Suprapubic skin (tissue), 4 donors: ENCODE data around the gene NCAM2. TPM values are rescaled to one million over a fixed set of nuclear protein-coding genes. Genes with fewer than 3 reads are reported as not detected.

Experiments
- DNase-seq, 2 donors: peaks; one replicate each; pipeline ENCODE4 v3.0.0-alpha.2; 2019; ENCODE audit warnings: low spot score in 2 of 2
- H3K27ac ChIP-seq: fragments of 200-600 bp; sonication (generic); one replicate; pipeline ENCODE4 v1.5.1; 2019
- H3K27me3 ChIP-seq: fragments of 200-600 bp; sonication (generic); one replicate; pipeline ENCODE4 v1.5.1; 2019
- H3K36me3 ChIP-seq: fragments of 200-600 bp; sonication (generic); one replicate; pipeline ENCODE4 v1.5.1; 2019
- H3K4me1 ChIP-seq: fragments of 200-600 bp; sonication (generic); one replicate; pipeline ENCODE4 v1.5.1; 2019
- H3K4me3 ChIP-seq: fragments of 200-600 bp; sonication (generic); one replicate; pipeline ENCODE4 v1.5.1; 2019; ENCODE audit warnings: mild to moderate bottlenecking
- H3K9me3 ChIP-seq: fragments of 200-600 bp; sonication (generic); one replicate; pipeline ENCODE4 v1.5.1; 2019
- CTCF ChIP-seq, 2 donors: fragments of 200-600 bp in 1 of 2; fragments of 450-650 bp in 1 of 2; sonication (generic) in 1 of 2; IDR thresholded peaks; one replicate each; pipeline ENCODE4 v1.5.1; 2016 to 2019; ENCODE audit warnings: antibody characterized with exemption in 2 of 2, mild to moderate bottlenecking in 1 of 2, moderate library complexity in 1 of 2
- EP300 ChIP-seq: sonication (generic); formaldehyde crosslinking; IDR thresholded peaks from one replicate; pipeline ENCODE4 v1.6.1; 2017; ENCODE audit warnings: antibody characterized with exemption
- POLR2A ChIP-seq, 2 donors: fragments of 450-650 bp; IDR thresholded peaks; one replicate each; pipeline ENCODE4 v1.6.1; 2017; ENCODE audit warnings: antibody characterized with exemption in 2 of 2, mild to moderate bottlenecking in 2 of 2, moderate library complexity in 2 of 2
- POLR2AphosphoS5 ChIP-seq, 3 donors: sonication (generic); formaldehyde crosslinking; IDR thresholded peaks; one replicate each; pipeline ENCODE4 v1.6.1; 2017; ENCODE audit warnings: antibody characterized with exemption in 3 of 3
- WGBS: methylation state at CpG from one replicate; pipeline ENCODE4 v1.1.5; 2018; 5-methylcytosine and 5-hydroxymethylcytosine counted together
- total RNA-seq, 4 donors: library from RNA; depleted of rRNA; stranded (reverse); fragments of >200 nt; gene quantifications; one replicate each; pipeline ENCODE4 v1.1.0, GENCODE V29; 2016

Gene NCAM2
- total RNA-seq, 4 donors from 2014 or later: 0.25 to 1.0 (median 0.92) TPM

GRCh38 chr21:21102896-21103295 is 104.7 kb downstream of the NCAM2 start:
- no peak for TF ChIP-seq EP300
- no peak for TF ChIP-seq CTCF (IDR thresholded peaks at IDR 0.05)
- no peak for TF ChIP-seq POLR2A (IDR thresholded peaks at IDR 0.05)
- no peak for TF ChIP-seq POLR2AphosphoS5 (IDR thresholded peaks at IDR 0.05)
- WGBS: 71% methylated on average over 2 of the region's 2 CpGs
- no peaks in the 10 kb centered on the region for H3K36me3 ChIP-seq
- no peak overlapping the region for H3K27ac ChIP-seq
- no peak overlapping the region for H3K4me3 ChIP-seq
- no peaks in the 10 kb centered on the region for H3K4me1 ChIP-seq
- no peaks in the 10 kb centered on the region for H3K9me3 ChIP-seq
- no peak for DNase-seq
- no peaks in the 10 kb centered on the region for H3K27me3 ChIP-seq

- DNase-seq: no peak
- H3K27ac ChIP-seq: no peak overlapping the region
- no peak overlapping the region for H3K4me3 ChIP-seq
- H3K27me3 ChIP-seq: no peaks in the 10 kb centered on the region
- H3K9me3 ChIP-seq: no peaks in the 10 kb centered on the region
- TF ChIP-seq EP300 (no peak), POLR2A (IDR thresholded peaks at IDR 0.05) (no peak), POLR2AphosphoS5 (IDR thresholded peaks at IDR 0.05) (no peak), CTCF (IDR thresholded peaks at IDR 0.05) (no peak)
- 78% methylated on average over 3 of the region's 3 CpGs for WGBS
- no peaks in the 10 kb centered on the region for H3K4me1 ChIP-seq
- no peaks in the 10 kb centered on the region for H3K36me3 ChIP-seq
These were observed 105.5 kb downstream of the NCAM2 start for GRCh38 chr21:21103692-21104091.

GRCh38 chr21:21109736-21110135 is 111.5 kb downstream of the NCAM2 start:
- no peak for DNase-seq
- Histone ChIP-seq H3K36me3 (no peaks in the 10 kb centered on the region), H3K4me1 (no peaks in the 10 kb centered on the region), H3K27ac (no peak overlapping the region), H3K9me3 (no peaks in the 10 kb centered on the region), H3K27me3 (no peaks in the 10 kb centered on the region), H3K4me3 (no peak overlapping the region)
- TF ChIP-seq CTCF (IDR thresholded peaks at IDR 0.05): no peak
- TF ChIP-seq EP300: no peak
- TF ChIP-seq POLR2A (IDR thresholded peaks at IDR 0.05): no peak
- WGBS: 79% methylated on average over 4 of the region's 4 CpGs

DNA sequence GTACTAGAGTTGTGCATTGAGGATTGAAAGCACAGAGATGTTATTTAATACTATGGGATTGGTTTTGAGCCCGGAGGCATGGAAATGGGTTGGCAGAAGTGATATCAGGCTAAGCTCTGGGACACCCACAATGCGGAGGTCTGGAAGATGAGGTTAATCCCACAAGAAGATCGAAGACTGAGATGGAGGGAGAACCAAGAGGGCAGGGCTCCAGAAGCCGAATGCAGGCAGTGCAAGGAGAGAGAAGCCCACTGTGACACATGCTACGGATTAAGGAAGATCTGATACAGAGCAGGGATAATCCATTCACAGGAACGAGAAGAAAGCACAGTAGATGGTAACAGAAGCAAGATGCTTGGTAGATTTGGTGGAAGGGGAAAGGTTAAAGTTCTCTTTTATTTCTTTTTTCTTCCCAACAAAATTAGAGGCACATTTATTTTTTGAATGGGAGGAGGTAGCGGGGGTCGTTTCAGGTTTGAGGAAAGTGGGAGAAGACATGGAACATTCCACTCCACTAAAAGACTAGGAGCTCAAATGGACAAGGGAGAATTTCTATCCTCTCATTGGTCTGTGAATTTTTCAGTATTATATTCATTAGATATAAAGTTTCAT is 113.2 kb downstream of the NCAM2 start:
- TF ChIP-seq EP300 (no peak), CTCF (IDR thresholded peaks at IDR 0.05) (no peak), POLR2A (IDR thresholded peaks at IDR 0.05) (no peak), POLR2AphosphoS5 (IDR thresholded peaks at IDR 0.05) (no peak)
- WGBS: 74% methylated on average over 8 of the region's 8 CpGs
- H3K9me3 ChIP-seq: no peaks in the 10 kb centered on the region
- H3K4me1 ChIP-seq: no peaks in the 10 kb centered on the region
- no peaks in the 10 kb centered on the region for H3K27me3 ChIP-seq
- no peak for DNase-seq
- H3K36me3 ChIP-seq: no peaks in the 10 kb centered on the region
- no peak overlapping the region for H3K27ac ChIP-seq
- no peak overlapping the region for H3K4me3 ChIP-seq

DNA sequence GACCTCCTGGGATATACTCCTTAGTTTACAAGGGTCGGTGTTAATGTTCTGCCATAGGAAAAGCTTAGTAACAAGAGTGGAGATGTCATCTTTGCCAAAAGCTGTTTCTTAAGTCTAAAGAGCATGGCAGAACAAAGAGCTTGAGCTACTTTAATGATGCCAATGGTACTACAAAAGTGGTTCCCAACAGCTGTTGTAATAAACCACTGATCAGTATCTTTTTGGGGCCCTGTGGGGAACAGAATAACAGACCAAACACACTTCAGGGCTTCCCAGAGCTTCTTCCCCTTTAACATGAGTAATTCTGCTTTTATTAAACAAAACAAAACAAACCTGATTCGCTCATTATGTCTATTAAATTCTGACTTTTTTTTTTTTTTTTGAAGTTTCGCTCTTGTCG is 116.3 kb downstream of the NCAM2 start:
- H3K27ac ChIP-seq: no peak overlapping the region
- 85% methylated on average over 4 of the region's 4 CpGs for WGBS
- H3K27me3 ChIP-seq: no peaks in the 10 kb centered on the region
- H3K4me3 ChIP-seq: no peak overlapping the region
- H3K4me1 ChIP-seq: no peaks in the 10 kb centered on the region
- no peaks in the 10 kb centered on the region for H3K9me3 ChIP-seq
- DNase-seq: no peak
- TF ChIP-seq CTCF (IDR thresholded peaks at IDR 0.05) (no peak), POLR2A (IDR thresholded peaks at IDR 0.05) (no peak), EP300 (no peak), POLR2AphosphoS5 (IDR thresholded peaks at IDR 0.05) (no peak)
- no peaks in the 10 kb centered on the region for H3K36me3 ChIP-seq
